Upper lobe of left lung (tissue), 4 donors: ENCODE measurements around the gene TAGLN.

Experiments
- EP300 ChIP-seq, 4 donors: sonication (generic); formaldehyde crosslinking; IDR thresholded peaks; one replicate each; pipeline ENCODE4 v1.5.1; 2017; ENCODE audit warnings: antibody characterized with exemption in 4 of 4, control low read depth in 2 of 4
- TF ChIP-seq, protein P1 (sequence below), 6 experiments: fragments of 450-650 bp in 4 of 6; fragments of 200-600 bp in 2 of 6; sonication (generic) in 2 of 6; IDR thresholded peaks; one replicate each; pipeline ENCODE4 v1.5.1; 2016 to 2019; ENCODE audit warnings: antibody characterized with exemption in 6 of 6

DNA sequence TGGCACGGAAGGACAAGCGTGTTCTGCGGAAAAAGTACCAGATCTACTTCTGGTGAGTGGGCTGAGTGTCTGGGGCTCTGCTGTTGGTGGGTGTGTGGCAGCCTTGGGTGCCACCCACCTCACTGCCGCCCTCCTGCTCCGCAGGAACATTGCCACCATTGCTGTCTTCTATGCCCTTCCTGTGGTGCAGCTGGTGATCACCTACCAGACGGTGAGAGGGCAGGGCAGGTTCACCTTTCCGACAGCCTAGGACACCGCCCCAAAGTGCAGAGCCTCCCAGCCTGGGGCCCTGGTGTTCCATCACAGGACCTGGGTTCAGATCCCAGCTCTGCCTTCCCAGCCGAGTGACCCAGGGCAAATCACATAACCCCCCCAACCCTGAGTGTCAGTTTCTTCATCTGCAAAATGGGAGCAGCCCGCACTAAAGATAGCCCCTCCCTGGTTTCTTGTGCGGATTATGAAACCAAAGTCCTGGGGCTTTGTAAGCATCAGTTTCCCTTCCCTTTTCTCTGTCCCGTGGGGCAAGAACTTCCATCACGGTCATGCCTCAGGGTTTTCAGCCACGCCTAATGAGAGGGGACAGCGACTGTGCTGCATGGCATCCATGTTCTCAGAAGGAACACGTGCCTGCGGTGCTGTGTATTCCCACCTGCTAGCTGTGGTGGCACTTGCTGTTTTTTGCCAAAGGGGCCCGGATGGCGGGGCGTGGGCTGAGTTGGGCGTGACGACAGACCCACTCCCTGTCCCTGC is 9.8 kb upstream of the TAGLN start:
- TF ChIP-seq, protein P1, sequence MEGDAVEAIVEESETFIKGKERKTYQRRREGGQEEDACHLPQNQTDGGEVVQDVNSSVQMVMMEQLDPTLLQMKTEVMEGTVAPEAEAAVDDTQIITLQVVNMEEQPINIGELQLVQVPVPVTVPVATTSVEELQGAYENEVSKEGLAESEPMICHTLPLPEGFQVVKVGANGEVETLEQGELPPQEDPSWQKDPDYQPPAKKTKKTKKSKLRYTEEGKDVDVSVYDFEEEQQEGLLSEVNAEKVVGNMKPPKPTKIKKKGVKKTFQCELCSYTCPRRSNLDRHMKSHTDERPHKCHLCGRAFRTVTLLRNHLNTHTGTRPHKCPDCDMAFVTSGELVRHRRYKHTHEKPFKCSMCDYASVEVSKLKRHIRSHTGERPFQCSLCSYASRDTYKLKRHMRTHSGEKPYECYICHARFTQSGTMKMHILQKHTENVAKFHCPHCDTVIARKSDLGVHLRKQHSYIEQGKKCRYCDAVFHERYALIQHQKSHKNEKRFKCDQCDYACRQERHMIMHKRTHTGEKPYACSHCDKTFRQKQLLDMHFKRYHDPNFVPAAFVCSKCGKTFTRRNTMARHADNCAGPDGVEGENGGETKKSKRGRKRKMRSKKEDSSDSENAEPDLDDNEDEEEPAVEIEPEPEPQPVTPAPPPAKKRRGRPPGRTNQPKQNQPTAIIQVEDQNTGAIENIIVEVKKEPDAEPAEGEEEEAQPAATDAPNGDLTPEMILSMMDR (IDR thresholded peaks at IDR 0.05): no peak
- peak in 1 of 4 donors; percentile 22 for TF ChIP-seq EP300 (IDR thresholded peaks at IDR 0.05)
